HCEC 1CT (cell line): ENCODE data around the gene KIAA0586.
"Not testable (repeated sequence)": the region's sequence is repeated elsewhere in the genome, so short reads cannot be mapped to it uniquely, and the experiment has no call there.

Experiments used
- DNase-seq: peaks from one replicate; pipeline ENCODE4 v3.0.0-alpha.2; 2017

Gene KIAA0586

GRCh38 chr14:58427281-58428117, at the start of gene KIAA0586, which contains the start of gene TIMM9:
TSS of gene KIAA0586 (plus strand) at chr14:58427719. CDS start at chr14:58428265, 546 bp downstream.
TSS of gene TIMM9 (minus strand) at chr14:58427531. CDS start at chr14:58411945, 15,586 bp downstream.
- DNase-seq, result peak; percentile 96

DNA sequence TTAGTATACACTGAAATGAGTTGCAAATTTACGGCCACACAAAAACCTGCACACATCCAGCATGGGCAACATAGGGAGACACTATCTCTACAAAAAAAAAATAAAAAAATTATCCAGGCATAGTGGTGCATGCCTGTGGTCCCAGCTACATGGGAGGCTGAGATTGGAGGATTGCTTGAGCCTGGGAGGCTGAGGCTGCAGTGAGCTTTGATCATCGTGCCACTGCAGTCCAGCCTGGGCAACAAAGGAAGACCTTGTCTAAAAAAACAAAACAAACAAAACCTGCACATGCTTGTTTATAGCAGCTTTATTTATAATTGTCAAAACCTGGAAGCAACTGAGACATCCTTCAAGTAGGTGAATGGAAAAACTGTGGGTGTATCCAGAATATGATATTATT, 36.7 kb upstream of the KIAA0586 start:
- DNase-seq, result no peak

DNA sequence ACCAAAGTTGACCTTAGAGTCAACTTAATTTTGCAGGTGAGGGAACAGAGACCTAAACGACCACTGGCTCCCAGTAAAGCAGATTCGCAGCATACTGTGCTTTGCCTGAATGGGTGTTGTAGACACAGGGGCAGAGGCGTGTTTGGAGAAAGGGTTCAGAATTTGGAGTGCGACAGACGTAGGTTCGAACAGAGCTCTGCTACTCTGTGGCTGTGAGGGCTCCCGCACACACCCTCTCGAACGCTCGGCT, 32.0 kb upstream of the KIAA0586 start:
- DNase-seq, result no peak

DNA sequence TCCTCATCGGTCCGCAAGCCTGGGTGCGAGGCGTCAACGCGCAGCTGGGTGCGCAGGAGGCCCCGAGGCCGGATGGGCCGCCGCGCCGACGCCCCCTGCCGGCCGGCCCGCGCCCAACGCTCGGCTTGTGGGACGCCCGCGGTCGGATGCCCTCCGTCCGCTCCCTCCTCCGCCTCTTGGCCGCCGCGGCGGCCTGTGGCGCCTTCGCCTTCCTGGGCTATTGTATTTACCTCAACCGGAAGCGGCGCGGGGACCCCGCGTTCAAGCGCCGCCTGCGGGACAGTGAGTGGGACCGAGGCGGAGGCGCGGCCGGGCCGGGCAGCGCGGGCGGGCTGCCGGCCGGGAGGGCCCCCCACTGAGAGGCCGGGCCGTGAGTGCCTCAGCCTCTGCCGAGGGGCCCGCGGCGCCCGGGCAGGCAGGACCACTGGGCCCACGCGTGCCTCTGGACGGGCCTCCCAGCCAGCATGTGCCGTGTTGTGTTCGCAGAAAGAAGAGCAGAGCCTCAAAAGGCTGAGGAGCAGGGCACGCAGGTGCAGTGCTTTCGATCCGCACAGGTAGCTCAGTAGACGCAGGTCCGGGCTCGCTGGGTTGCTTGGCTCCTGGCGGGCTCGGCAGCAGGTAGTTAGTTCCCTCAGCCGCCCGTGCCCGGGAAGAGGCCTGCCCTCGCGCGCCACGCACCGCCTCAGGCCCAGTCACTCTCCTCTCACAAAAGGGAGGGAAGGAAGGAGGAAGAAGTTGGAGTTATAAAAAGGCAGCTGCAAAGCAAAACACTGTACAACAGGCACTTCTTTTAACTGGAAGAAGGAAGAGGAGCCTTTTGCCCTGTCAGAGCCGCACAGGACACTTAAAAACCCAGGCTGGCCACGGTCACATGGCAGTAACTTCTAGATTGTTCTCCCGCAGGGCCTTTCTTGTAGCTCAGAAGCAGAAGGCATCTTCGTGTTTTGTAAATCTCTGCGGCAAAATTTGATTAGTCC, 31.4 kb upstream of the KIAA0586 start, which contains the start of gene TOMM20L:
Gene TOMM20L (plus strand): TSS at position 119 of the 977 bp plus-strand sequence. CDS start 28 bp downstream, at position 147.
- peak; percentile 49 for DNase-seq

DNA sequence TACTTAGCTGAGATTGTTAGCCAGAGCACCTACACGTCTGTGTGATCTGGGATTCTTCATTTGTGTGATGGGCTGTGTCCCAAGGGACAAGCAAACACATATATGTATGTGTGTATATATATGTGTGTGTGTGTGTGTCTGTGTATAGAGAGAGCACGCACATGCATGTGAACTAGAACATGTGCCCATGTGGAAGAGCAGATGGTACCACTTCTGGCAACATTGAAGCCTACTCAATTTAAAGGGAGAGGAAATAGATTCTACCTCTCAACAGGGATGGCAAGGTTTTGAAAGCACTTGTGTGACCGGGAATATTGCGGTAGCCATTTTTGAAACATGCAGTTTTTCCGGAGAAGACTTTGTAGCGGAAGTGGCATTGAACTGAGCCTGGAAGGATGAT, 30.4 kb upstream of the KIAA0586 start:
- no peak for DNase-seq

DNA sequence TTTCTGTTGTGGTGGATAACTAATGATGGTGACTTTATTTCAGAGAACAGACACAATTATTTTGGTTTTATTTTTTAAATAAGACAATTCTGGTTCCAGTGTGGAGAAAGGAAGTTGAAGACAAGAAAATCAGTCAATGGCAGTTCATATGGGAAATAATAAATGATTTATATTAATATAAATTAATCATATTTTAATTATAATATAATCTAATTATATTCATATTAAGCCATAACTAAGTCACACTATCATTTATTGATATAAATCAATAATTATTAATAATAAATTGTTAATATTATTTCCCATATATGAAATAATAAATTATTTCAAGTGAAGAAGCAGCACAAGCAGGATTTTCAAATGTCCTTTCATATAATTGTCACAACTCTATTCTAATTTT, 29.0 kb upstream of the KIAA0586 start:
- DNase-seq, result no peak

DNA sequence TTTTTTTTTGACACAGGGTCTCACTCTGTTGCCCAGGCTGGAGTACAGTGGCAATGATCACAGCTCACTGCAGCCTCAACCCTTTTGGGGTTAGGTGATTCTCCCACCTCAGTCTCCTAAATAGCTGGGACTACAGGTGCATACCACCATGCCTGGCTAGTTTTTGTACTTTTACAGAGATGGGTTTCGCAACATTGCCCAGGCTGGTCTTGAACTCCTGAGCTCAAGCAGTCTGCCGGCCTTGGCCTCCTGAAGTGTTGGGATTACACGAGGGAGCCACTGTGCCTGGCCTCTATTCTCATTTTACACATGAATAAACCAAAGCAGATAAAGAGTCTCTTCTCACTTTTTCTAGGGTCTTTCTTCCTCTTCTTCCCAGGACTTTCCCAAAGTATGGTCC, 28.6 kb upstream of the KIAA0586 start:
- no peak for DNase-seq

DNA sequence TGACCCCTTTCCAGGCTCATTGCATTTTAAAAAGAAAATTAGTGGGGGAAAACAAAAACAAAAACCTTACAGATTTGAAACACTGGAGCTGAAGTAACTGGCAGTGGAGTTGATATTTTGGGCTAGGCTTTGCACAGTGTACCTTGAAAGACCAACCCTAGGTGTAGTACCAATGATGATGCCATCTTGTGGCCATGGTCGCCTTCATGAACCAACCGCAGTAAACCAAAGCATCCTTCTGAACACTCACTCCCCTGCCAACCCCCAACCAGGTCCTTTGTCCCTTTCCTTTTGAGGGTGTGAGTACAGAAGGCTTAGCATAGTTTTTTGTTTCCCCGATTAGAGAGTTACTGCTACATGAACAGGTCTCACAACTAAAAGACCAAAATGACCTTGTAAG, 25.9 kb upstream of the KIAA0586 start:
- DNase-seq, result no peak

GRCh38 chr14:58408681-58409215, 18.8 kb upstream of the KIAA0586 start:
- no peak for DNase-seq

- no peak for DNase-seq
These were observed 12.7 kb upstream of the KIAA0586 start for GRCh38 chr14:58414845-58415244.

DNA sequence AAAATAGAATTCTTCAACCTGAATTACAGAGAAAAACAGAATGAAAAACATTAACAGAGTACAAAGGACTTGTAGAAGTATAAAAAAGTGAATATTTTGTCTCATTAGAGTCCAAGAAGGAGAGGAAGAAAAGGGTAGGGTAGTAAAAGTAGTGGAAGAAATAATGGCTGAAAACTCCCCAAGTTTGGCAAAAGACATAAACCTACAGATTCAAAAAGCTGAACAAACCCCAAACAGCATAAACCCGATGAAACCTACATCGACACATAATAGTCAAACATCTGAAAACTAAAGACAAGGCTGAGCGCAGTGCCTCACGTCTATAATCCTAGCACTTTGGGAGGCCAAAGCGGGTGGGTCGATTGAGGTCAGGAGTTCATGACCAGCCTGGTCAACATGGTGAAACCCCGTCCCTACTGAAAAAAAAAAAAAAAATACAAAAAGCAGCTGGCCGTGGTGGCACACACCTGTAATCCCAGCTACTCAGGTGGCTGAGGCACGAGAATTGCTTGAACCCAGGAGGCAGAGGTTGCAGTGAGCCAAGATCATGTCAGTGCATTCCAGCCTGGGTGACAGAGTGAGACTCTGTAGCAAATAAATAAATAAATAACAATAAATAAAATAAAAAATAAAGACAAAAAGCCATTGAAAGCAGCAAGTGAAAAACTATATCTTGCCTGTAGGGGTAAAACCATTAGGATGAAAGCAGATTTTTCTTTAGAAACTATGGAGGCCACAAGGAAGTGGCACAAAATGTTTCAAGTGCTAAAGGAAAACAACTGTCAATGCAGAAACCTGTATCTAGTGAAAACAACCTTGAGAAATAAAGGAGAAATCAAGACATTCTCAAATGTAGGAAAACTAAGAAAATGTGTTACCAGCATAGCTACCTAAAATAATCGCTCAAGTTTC, 11.6 kb upstream of the KIAA0586 start:
- DNase-seq, result no peak

DNA sequence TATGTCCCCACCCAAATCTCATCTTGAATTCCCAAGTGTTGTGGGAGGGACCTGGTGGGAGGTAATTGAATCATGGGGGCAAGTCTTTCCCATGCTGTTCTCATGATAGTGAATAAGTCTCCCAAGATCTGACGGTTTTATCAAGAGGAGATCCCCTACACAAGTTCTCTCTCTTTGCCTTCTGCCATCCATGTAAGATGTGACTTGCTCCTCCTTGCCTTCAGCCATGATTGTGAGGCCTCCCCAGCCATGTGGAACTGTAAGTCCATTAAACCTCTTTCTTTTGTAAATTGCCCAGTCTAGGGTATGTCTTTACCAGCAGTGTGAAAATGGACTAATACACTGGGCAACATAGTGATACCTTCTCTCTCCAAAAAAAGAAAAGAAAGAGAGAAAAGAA, 10.6 kb upstream of the KIAA0586 start:
- DNase-seq, result not testable (repeated sequence)

GRCh38 chr14:58426670-58427280, 744 bp upstream of the KIAA0586 start:
- DNase-seq, result peak; percentile 65

DNA sequence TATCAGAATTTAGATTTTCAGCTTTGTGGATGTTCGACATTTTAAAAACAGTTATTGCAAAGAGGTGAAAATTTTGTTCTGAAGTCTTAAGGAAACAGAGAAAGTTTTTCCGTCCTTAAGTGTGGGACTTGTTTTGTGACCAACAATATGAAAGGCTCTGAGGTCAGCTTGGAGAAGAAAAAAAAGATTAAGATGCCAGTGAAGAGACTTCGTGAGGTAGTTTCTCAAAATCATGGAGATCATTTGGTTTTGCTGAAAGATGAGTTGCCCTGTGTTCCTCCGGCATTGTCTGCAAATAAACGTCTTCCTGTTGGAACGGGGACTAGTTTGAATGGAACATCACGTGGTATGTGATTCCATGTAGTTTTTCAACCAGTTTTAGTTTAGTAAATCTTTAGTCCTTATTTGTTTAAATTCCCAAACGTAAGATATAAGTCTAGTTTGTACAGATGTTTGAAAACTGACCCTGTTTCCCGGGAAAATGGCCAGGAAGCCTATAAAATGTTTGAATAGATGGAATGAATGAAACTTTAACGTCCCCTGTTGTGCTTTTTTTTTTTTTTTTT, 682 bp downstream of the KIAA0586 start:
- DNase-seq, result peak; percentile 58

- peak; percentile 35 for DNase-seq
These were observed 2.6 kb downstream of the KIAA0586 start for GRCh38 chr14:58430156-58430555.

- no peak for DNase-seq
These were observed 12.0 kb downstream of the KIAA0586 start for GRCh38 chr14:58439476-58439875.

- DNase-seq, result no peak
These were observed 17.1 kb downstream of the KIAA0586 start for GRCh38 chr14:58444627-58445026.

- no peak for DNase-seq
These were observed 28.2 kb downstream of the KIAA0586 start for GRCh38 chr14:58455593-58456265.

DNA sequence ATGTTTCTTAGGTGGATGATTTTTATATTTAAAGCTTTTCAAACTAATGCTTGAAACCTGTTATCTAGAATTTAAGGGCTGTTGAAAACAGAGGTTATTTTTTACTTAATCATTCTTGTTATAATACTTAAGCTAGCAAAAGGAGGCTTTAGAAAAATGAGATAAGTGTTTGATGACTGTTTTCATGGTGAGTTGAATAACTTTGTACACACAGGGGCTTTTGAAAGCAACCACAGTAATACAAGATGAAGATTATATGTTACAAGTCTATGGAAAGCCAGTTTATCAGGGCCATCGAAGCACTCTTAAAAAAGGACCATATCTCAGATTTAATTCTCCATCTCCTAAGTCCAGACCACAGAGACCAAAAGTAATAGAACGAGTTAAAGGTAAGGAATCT, 33.3 kb downstream of the KIAA0586 start:
- no peak for DNase-seq

DNA sequence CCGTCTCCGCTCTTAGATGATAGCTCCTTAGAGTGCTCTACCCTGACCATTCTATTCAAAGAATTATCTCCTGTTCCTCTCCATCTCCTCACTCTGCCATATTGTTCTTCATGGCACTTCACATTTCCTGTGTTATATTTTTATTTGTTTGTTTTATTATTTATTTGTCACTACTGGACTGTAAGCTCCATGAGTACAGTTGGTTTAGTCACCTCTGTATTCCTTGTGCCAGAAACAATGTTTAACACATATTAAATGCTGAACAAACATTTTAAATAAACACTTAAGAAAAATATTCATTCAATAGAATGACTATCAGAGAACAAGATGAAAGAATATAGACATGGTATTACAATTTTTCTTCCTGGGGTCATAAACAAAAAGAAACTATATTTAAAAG, 35.6 kb downstream of the KIAA0586 start:
- no peak for DNase-seq

- no peak for DNase-seq
These were observed 37.1 kb downstream of the KIAA0586 start for GRCh38 chr14:58464652-58465051.
